Dermis blood vessel endothelial cell (primary cell): ENCODE data around the gene SRPRB. TPM values are rescaled to one million over a fixed set of nuclear protein-coding genes. Genes with fewer than 3 reads are reported as not detected.
"Not testable (repeated sequence)": the region's sequence is repeated elsewhere in the genome, so short reads cannot be mapped to it uniquely, and the experiment has no call there.

Experiments used
- DNase-seq: peaks from one replicate; pipeline ENCODE4 v3.0.0; 2010
- total RNA-seq: library from RNA; depleted of rRNA; stranded (reverse); fragments of >200 nt; gene quantifications from 2 replicates; pipeline ENCODE4 v1.2.3, GENCODE V29; 2014

The SRPRB gene
- total RNA-seq, 1 donor from 2014 or later, result 76.6 TPM

DNA sequence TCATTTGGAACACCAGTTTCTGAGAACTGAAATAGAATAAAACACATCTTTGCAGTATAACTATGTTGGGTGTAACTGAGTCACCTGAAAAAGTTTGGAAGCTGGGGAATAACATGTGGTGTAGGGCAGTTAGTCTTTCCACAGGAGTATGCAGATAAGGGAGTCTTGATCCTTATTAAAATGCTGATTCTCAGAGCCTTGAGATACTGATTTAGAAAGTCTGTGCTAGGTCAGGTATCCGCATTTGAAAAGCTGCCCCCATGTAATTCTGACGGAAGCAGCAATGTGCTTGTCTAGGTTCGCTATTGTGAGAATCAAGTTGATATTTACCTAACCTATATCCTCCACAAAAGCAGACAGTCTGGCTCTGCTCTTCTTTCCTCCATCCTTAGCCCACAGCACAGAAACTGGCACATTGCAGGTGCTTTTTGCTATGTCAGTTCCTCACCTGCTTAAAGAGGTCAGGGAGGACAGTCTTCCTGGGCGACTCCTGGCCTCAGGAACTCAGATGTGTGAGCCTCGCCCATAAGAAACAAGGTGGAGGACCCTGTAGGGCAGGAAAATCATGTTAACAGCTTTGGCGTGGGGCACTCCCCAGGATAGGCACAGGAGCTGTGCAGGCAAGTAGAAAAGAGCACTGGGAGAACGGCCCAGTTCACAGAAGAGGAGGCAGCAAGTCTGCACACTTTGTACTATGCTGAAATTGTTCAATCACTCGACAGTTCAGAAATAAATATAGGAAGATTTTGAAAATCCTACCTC lies 27.6 kb upstream of the SRPRB start:
- no peak for DNase-seq

DNA sequence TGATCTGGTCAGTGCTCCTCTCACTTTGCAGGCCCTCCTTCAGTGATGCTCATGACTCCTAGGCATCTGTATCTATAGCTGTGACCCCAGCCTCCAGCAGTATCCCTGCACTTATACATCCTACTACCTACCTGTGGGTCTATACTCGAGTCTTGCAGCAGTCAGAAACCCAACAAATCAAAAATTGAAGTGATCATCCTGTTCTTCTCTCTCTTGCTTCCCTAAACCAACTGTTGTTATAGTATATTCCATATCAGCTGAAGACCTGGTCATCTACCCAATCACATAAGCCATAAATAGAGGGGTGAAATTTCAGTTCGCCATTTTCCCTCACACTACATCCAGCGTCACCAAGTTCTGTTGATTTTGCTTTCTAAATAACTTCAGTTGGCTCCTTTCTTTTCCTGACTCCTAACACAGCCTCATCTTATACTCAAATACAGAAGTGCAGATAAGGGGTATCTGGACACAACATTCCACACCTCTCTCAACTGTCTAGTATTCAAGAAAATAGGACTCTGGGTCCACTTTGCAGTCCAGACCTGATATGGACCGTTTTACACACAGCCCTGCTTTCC lies 25.9 kb upstream of the SRPRB start:
- no peak for DNase-seq

DNA sequence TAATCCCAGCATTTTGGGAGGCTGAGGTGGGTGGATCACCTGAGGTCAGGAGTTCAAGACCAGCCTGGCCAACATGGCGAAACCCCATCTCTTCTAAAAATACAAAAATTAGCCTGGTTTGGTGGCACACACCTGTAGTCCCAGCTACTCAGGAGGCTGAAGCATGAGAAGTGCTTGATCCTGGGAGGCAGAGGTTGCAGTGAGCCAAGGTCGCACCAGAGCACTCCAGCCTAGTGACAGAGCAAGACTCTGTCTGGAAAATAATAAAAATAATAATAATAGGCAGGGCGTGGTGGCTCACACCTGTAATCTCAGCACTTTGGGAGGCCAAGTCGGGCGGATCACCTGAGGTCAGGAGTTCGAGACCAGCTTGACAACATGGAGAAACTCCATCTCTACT lies 24.9 kb upstream of the SRPRB start:
- DNase-seq, result not testable (repeated sequence)

- no peak for DNase-seq
These were observed 24.0 kb upstream of the SRPRB start for GRCh38 chr3:133781570-133781969.

GRCh38 chr3:133782454-133782853 lies 23.2 kb upstream of the SRPRB start:
- DNase-seq, result no peak

DNA sequence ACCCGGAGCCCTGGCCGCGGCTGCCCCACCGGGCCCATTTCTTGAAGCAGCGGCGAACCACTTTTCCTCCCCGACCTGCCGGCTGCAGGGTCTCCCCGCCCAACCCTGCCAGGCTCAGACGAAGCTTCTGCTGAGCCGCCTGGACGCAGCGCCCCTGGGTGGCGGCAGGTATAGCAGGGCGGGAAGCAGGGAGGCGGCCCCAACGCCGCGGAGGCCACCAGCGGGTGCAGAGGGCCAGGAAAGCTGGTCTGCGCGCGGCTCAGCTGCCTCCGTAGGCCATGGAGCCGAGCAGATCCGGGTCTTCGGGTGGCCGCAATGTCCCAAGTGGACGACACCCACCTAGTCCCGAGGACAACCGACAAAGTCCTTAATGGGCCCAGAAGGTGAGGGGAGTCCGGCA lies 21.9 kb upstream of the SRPRB start:
- no peak for DNase-seq

DNA sequence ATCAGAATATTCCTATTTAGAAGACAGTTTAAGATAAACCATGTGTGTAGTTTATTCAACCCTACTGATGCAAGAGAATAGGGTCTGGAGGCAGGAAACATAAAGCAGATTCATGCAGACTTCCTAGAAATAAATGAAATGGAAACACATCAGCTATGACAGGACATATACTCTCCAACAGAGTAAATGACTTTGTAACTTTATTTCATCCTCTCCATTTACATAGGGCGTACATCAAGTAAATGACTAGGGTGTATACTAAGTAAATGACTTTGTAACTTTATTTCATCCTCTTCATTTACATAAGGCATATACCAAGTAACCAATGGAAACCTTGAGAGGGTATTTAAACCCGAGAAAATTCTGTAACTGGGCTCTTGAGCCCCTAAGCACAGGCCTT lies 17.6 kb upstream of the SRPRB start:
- no peak for DNase-seq

DNA sequence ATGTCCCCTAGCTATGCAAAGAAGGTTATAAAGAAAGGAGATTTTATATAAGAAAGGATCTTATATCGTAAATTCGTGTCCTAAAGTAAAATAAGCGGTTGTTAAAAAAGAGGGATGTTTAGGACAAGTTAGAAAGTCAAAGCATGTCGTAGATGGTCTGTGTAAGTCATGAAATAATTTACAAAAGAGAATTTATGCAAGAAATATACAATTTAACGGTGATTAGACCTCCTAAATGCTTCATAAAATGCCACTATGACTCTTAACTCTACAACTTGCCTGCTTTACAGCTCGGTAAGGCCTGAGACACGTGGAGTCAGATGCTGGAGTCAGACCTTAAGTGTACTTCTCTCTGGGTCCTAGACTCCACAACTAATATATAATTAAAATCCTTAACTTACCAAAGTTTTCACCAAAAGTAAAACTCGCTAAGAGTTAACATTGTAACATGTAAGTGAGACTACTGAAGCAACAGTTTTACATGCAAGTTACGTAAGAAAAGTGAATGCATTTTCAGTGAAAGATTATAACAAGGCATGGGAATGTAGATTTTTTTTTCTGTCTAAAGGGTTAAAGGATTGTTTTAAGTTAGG lies 13.3 kb upstream of the SRPRB start:
- peak; percentile 31 for DNase-seq

- no peak for DNase-seq
These were observed 8.1 kb upstream of the SRPRB start for GRCh38 chr3:133797396-133798105.

- no peak for DNase-seq
These were observed 5.6 kb upstream of the SRPRB start for GRCh38 chr3:133799794-133800585.

DNA sequence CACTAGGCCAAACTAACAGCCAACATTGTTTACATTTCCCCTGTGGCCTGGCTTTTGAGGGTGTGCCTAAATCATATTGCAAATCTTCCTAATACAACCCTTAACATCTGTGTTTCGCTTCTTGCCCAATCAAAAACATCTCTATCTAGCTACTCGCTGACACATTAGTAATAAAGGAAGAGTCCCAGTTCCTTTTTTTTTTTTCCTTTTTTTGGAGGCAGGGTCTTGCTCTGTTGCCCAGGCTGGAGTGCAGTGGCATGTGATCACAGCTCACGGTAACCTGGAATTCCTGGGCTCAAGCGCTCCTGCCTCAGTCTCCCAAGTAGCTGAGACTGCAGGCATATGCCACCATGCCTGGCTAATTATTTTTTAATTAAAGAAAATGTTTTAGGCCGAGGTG lies 2.1 kb upstream of the SRPRB start:
- no peak for DNase-seq

DNA sequence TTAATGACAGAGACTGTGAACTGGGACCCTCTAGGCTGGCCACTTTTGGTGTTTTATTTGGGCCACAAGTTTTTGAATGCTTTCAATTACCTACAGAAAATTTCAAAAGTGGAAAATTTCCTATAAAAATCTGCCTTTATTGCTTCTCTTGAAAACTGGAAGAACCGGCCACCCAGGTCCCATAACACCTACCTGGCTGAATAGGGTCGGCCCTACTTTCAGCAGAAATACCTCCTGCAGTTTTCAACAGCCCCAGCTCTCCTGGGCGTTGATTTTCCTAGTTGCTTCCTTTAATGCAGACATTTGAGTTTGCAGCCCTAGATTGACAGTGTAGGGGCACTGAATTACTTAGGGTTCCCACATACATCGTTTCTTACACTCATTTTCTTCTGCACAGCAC lies 719 bp upstream of the SRPRB start:
- DNase-seq, result no peak

DNA sequence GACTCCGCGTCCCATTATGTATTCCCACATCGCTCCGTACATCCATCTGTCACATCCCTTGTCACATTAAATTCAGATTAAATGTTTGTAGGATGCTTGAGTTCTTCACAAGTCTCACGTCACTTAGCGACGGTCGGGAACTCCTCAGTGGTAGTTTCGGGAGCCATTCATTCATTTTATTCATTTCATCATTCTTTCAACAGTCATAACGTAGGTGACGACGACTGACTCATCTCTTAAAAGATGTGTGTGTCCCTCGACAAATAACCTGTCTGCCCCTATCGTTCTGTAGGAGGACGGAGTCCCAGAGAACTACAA lies 272 bp upstream of the SRPRB start:
- no peak for DNase-seq

GRCh38 chr3:133812872-133813271 lies 7.3 kb downstream of the SRPRB start:
- DNase-seq, result no peak

DNA sequence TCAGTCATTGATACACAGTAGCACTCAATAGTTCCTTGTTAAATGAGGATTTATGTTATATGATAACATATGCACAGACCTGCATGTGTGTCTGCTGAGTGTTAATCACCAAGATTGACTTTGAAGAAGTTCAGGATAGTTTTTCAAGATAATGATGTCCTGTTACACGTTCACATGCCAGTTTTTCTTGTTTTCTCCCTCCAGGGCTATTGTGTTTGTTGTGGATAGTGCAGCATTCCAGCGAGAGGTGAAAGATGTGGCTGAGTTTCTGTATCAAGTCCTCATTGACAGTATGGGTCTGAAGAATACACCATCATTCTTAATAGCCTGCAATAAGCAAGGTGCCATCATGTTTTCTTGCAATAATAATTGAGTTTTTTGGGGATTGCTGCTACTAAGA lies 9.8 kb downstream of the SRPRB start:
- no peak for DNase-seq

GRCh38 chr3:133820129-133820528 lies 14.5 kb downstream of the SRPRB start:
- no peak for DNase-seq

GRCh38 chr3:133820889-133821675 lies 15.5 kb downstream of the SRPRB start:
- no peak for DNase-seq

DNA sequence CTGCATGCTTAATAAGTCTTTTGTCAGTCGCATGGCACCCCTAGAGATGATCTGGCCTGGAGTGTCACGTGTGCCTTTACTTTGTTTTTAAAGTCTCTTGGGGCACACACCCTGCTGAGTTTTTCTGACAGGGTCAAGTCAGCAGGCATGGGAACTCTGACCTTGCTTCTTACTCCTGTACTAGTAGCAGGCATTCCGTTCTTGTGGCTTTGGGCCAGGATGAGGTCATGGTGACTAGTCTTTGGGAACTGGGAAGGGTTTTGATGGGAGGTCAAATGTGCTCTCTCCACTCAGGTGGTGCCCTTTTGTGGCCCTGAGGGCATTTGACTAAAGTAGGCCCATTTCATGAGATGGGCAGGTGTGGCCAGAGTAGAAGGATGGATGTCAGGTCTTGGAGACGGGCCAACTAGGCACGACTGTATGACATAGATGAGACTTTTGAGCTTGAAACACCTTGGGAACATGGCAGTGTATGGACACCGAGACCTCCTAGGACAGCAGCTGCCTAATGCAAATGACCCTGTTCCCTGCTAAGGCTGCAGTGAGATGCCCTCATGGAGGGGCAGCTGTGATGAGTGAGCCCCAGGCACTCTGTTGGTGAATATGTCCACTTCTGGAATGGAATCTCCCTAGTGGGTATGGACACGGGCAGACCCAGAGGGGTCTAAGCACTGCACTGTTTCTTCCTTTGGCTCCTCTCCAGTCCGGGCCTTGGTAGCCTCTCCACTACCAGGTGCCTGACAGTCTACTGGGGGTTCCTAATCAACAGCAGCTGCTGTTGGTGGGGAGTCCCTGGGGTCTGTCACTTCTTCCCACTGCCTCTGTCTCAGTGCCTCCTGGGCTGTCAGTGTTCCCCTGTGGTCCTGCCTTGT lies 16.4 kb downstream of the SRPRB start:
- peak; percentile 72 for DNase-seq

- DNase-seq, result no peak
These were observed 19.4 kb downstream of the SRPRB start for GRCh38 chr3:133824961-133825485.

GRCh38 chr3:133825969-133826727 lies 20.5 kb downstream of the SRPRB start:
- no peak for DNase-seq
